Upper lobe of left lung (tissue), 6 donors: Measurements from ENCODE around the gene MACROH2A2. TPM values are rescaled to one million over a fixed set of nuclear protein-coding genes. Genes with fewer than 3 reads are reported as not detected.
"Not testable (repeated sequence)": the region's sequence is repeated elsewhere in the genome, so short reads cannot be mapped to it uniquely, and the experiment has no call there.

Source experiments
- ATAC-seq, 2 donors: fragments of 200-7000 bp; cut with Tn5 transposase; one replicate each; pipeline ENCODE4 v1.9.1; 2022; ENCODE audit warnings: mild to moderate bottlenecking in 2 of 2, moderate library complexity in 2 of 2; ENCODE audit not compliant: low FRiP score in 2 of 2
- DNase-seq, 2 donors: peaks; one replicate each; pipeline ENCODE4 v3.0.0-alpha.2; 2019 to 2020
- H3K27ac ChIP-seq, 4 donors: fragments of 200-600 bp; sonication (generic); one replicate each; pipeline ENCODE4 v1.5.1; 2016 to 2019
- H3K27me3 ChIP-seq, 4 donors: fragments of 200-600 bp; sonication (generic); one replicate each; pipeline ENCODE4 v1.5.1; 2017 to 2019
- H3K36me3 ChIP-seq, 4 donors: fragments of 200-600 bp; sonication (generic); one replicate each; pipeline ENCODE4 v1.5.1; 2016 to 2019
- H3K4me1 ChIP-seq, 4 donors: fragments of 200-600 bp; sonication (generic); one replicate each; pipeline ENCODE4 v1.5.1; 2018 to 2019
- H3K4me3 ChIP-seq, 4 donors: fragments of 200-600 bp; sonication (generic); one replicate each; pipeline ENCODE4 v1.5.1; 2017 to 2019; ENCODE audit warnings: mild to moderate bottlenecking in 2 of 4, moderate library complexity in 1 of 4
- H3K9me3 ChIP-seq, 4 donors: fragments of 200-600 bp; sonication (generic); one replicate each; pipeline ENCODE4 v1.5.1; 2018 to 2019
- EP300 ChIP-seq, 4 donors: sonication (generic); formaldehyde crosslinking; IDR thresholded peaks; one replicate each; pipeline ENCODE4 v1.5.1; 2017; ENCODE audit warnings: antibody characterized with exemption in 4 of 4, control low read depth in 2 of 4
- POLR2A ChIP-seq, 4 donors: fragments of 450-650 bp; IDR thresholded peaks; one replicate each; pipeline ENCODE4 v1.5.1; 2016 to 2017; ENCODE audit warnings: antibody characterized with exemption in 4 of 4, mild to moderate bottlenecking in 2 of 4
- POLR2AphosphoS5 ChIP-seq, 2 donors: sonication (generic); formaldehyde crosslinking; IDR thresholded peaks; one replicate each; pipeline ENCODE4 v1.5.1; 2017; ENCODE audit warnings: antibody characterized with exemption in 2 of 2
- WGBS, 2 donors: methylation state at CpG; one replicate each; pipeline ENCODE4 v1.1.5; 2017 to 2018; 5-methylcytosine and 5-hydroxymethylcytosine counted together
- total RNA-seq, 6 donors: library from RNA; depleted of rRNA in 4 of 6; stranded (reverse); fragments of >200 nt in 4 of 6; gene quantifications; one replicate each; pipeline versions ENCODE4 v1.1.0 to v1.2.1, GENCODE V29; 2016 to 2021
- TF ChIP-seq, protein P1 (sequence below), 6 experiments: fragments of 450-650 bp in 4 of 6; fragments of 200-600 bp in 2 of 6; sonication (generic) in 2 of 6; IDR thresholded peaks; one replicate each; pipeline ENCODE4 v1.5.1; 2016 to 2019; ENCODE audit warnings: antibody characterized with exemption in 6 of 6
- donor health status: DM: no; HTN: no; CAD: no; lungs with moderate emphysema.
- donor health status: DM: no; HTN: yes; CAD: no; lungs with severe emphysema.

MACROH2A2 gene
- total RNA-seq, 6 donors from 2014 or later, result 5.2 to 10.9 (median 7.1) TPM

DNA sequence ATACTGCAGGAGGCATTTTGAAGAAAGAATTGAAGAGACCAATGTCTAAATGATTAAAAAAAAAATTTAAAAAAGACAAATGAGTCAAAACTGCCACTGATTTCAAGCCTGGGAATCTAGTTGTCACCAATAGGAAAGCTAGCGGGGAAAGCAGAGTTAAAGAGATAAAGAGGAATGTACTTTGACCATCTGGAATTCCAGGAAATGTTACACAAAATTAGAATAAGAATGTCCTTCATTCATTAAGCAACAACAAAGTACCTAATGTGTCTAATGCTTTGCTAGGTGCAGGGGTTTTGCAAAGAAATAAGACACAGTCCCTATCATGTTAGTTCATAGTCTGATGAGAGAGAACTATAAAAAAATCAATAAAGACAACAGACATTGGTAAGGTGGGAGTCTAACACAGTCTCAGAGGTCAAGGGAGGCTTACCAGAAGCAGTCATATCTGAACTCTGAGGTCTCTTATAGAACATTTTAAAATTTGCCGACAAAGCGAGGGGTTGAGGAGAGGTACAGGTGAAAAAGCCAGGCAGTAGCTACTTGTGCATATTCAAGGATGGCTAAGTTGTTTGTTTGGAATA is 102.7 kb downstream of the MACROH2A2 start:
- Histone ChIP-seq H3K9me3 (no peaks in the 10 kb centered on the region), H3K4me3 (no peak overlapping the region), H3K27ac (no peak overlapping the region), H3K36me3 (peaks cover 33 to 98% (median 70%) of the 10 kb centered on the region in 4 donors), H3K27me3 (no peaks in the 10 kb centered on the region), H3K4me1 (no peaks in the 10 kb centered on the region)
- ATAC-seq (no peak), DNase-seq (no peak)
- 66 to 75% methylated on average over 3 of the region's 3 CpGs for WGBS, 2 donors
- no peak for TF ChIP-seq POLR2AphosphoS5 (IDR thresholded peaks at IDR 0.05)
- no peak for TF ChIP-seq EP300 (IDR thresholded peaks at IDR 0.05)
- TF ChIP-seq, protein P1, sequence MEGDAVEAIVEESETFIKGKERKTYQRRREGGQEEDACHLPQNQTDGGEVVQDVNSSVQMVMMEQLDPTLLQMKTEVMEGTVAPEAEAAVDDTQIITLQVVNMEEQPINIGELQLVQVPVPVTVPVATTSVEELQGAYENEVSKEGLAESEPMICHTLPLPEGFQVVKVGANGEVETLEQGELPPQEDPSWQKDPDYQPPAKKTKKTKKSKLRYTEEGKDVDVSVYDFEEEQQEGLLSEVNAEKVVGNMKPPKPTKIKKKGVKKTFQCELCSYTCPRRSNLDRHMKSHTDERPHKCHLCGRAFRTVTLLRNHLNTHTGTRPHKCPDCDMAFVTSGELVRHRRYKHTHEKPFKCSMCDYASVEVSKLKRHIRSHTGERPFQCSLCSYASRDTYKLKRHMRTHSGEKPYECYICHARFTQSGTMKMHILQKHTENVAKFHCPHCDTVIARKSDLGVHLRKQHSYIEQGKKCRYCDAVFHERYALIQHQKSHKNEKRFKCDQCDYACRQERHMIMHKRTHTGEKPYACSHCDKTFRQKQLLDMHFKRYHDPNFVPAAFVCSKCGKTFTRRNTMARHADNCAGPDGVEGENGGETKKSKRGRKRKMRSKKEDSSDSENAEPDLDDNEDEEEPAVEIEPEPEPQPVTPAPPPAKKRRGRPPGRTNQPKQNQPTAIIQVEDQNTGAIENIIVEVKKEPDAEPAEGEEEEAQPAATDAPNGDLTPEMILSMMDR (IDR thresholded peaks at IDR 0.05), result no peak
- TF ChIP-seq POLR2A (IDR thresholded peaks at IDR 0.05), result no peak

DNA sequence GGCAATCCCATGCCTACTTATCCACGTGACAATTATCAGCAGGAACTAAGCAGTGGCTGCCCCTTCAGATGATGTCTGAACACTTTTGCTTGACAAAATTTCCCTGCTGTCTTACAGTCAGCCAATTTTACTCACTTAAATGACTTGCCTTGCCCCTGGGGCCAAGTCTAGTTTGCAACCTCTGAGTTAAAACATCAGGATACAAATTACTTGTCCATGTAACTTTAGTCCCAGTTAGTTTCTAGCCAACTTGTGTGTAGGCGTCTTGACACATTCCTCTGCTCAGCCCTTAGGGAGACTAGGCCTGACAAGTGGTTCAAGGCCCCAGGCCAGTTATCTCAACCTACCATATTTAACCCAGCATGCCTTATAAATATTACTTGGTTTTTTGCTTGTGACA is 105.5 kb downstream of the MACROH2A2 start:
- no peak for TF ChIP-seq POLR2AphosphoS5 (IDR thresholded peaks at IDR 0.05)
- TF ChIP-seq, protein P1 (IDR thresholded peaks at IDR 0.05), result no peak
- TF ChIP-seq EP300 (IDR thresholded peaks at IDR 0.05), result no peak
- no peak for TF ChIP-seq POLR2A (IDR thresholded peaks at IDR 0.05)
- Histone ChIP-seq H3K4me1 (peaks cover 8 to 16% (median 13%) of the 10 kb centered on the region in 4 donors), H3K27me3 (no peaks in the 10 kb centered on the region), H3K36me3 (peaks cover 20 to 90% (median 57%) of the 10 kb centered on the region in 4 donors), H3K27ac (no peak overlapping the region), H3K4me3 (no peak overlapping the region), H3K9me3 (no peaks in the 10 kb centered on the region)
- ATAC-seq, result no peak
- DNase-seq, result no peak
- WGBS, 2 donors, result 76 to 81% methylated on average over 2 of the region's 2 CpGs

DNA sequence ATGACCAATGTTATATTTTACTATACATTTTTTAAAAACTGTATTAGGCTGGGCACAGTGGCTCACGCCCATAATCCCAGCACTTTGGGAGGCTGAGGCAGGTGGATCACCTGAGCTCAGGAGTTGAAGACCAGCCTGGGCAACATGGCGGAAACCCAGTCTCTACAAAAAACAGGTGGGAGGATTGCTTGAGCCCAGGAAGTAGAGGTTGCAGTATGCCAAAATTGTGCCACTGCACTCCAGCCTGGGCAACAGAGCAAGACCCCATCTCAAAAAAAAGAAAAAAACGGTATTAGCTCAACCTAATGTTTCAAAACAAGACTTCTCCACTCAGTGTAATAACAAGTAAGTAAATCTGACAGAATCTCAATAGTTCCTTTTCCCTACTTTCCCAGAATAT is 106.7 kb downstream of the MACROH2A2 start:
- ATAC-seq, H3K27me3 ChIP-seq, H3K4me3 ChIP-seq, H3K27ac ChIP-seq, DNase-seq, H3K9me3 ChIP-seq: not testable (repeated sequence)
- WGBS, 2 donors, result 94 to 96% methylated on average over 3 of the region's 3 CpGs
- peaks cover 15 to 83% (median 46%) of the 10 kb centered on the region in 4 donors for H3K36me3 ChIP-seq
- peaks cover 18 to 28% (median 23%) of the 10 kb centered on the region in 4 donors for H3K4me1 ChIP-seq

DNA sequence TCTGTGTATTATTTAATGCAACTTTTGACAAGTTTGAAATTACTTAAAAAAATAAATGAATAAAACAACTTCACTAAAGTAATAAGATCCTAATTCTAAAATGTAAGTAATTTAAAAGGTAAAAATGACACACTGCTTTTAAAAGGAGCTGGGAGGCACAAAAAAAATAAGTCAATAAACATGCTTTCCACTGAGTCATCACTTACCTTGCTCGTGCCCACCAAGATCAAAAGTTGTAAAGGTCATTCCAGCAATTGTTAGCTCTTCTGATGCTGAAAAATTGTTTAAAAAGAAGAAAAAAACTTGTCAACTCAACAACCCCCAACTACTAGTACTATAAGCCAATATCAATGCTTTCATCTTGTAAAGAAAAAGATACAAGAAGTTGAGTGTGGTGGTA is 108.2 kb downstream of the MACROH2A2 start:
- Histone ChIP-seq H3K36me3 (peaks cover 11 to 76% (median 33%) of the 10 kb centered on the region in 4 donors), H3K4me3 (no peak overlapping the region), H3K27ac (no peak overlapping the region), H3K27me3 (no peaks in the 10 kb centered on the region), H3K4me1 (peaks cover 19 to 36% (median 29%) of the 10 kb centered on the region in 4 donors), H3K9me3 (no peaks in the 10 kb centered on the region)
- TF ChIP-seq, protein P1 (IDR thresholded peaks at IDR 0.05), result no peak
- TF ChIP-seq POLR2A (IDR thresholded peaks at IDR 0.05) (no peak), EP300 (IDR thresholded peaks at IDR 0.05) (no peak), POLR2AphosphoS5 (IDR thresholded peaks at IDR 0.05) (no peak)
- ATAC-seq (no peak), DNase-seq (no peak)
- 63 to 68% methylated on average over 1 of the region's 1 CpG for WGBS, 2 donors

Other genes starting within 250 kb of the MACROH2A2 start
- 10 to 100 TPM; 12.0 to 21.0 (median 17.2) TPM for gene AIFM2, start 80.0 kb downstream of the MACROH2A2 start, total RNA-seq
- gene TYSND1, start 93.9 kb downstream of the MACROH2A2 start, total RNA-seq, result 10 to 100 TPM in 5 of 6 donors, 1 to 10 TPM in 1; 9.1 to 23.0 (median 15.7) TPM
- 100 to 1,000 TPM in 4 of 6 donors, 10 to 100 TPM in 2; 34.3 to 130 (median 112) TPM for gene SAR1A, start 117.7 kb downstream of the MACROH2A2 start, total RNA-seq
- gene PPA1, start 180.6 kb downstream of the MACROH2A2 start, total RNA-seq, result 100 to 1,000 TPM in 5 of 6 donors, 10 to 100 TPM in 1; 46.1 to 205 (median 154) TPM
- gene NPFFR1, start 231.2 kb downstream of the MACROH2A2 start, total RNA-seq, result 1 to 10 TPM in 1 of 6 donors, under 1 TPM in 5; 0.15 to 1.0 (median 0.29) TPM